ENCODE measurements around the gene SCUBE1.

The SCUBE1 gene

GRCh38 chr22:43238526-43239006, 104.6 kb downstream of the SCUBE1 start:
- no peak for DNase-seq (ENCODE audit: low spot score)
- Mint-ChIP-seq H3K27ac (no peak overlapping the region), H3K4me1 (ENCODE audit: low read depth) (no peaks in the 10 kb centered on the region), H3K27me3 (ENCODE audit: low read depth) (peaks cover 5% of the 10 kb centered on the region), H3K4me3 (no peak overlapping the region), H3K36me3 (ENCODE audit: low read depth) (no peaks in the 10 kb centered on the region), H3K9me3 (no peaks in the 10 kb centered on the region)

GRCh38 chr22:43237280-43237679, 105.9 kb downstream of the SCUBE1 start:
- peaks cover 5% of the 10 kb centered on the region for H3K27me3 Mint-ChIP-seq (ENCODE audit: low read depth)
- H3K36me3 Mint-ChIP-seq (ENCODE audit: low read depth): no peaks in the 10 kb centered on the region
- no peak overlapping the region for H3K27ac Mint-ChIP-seq
- DNase-seq (ENCODE audit: low spot score): no peak
- H3K4me1 Mint-ChIP-seq (ENCODE audit: low read depth): no peaks in the 10 kb centered on the region
- H3K9me3 Mint-ChIP-seq: no peaks in the 10 kb centered on the region
- H3K4me3 Mint-ChIP-seq: no peak overlapping the region

DNA sequence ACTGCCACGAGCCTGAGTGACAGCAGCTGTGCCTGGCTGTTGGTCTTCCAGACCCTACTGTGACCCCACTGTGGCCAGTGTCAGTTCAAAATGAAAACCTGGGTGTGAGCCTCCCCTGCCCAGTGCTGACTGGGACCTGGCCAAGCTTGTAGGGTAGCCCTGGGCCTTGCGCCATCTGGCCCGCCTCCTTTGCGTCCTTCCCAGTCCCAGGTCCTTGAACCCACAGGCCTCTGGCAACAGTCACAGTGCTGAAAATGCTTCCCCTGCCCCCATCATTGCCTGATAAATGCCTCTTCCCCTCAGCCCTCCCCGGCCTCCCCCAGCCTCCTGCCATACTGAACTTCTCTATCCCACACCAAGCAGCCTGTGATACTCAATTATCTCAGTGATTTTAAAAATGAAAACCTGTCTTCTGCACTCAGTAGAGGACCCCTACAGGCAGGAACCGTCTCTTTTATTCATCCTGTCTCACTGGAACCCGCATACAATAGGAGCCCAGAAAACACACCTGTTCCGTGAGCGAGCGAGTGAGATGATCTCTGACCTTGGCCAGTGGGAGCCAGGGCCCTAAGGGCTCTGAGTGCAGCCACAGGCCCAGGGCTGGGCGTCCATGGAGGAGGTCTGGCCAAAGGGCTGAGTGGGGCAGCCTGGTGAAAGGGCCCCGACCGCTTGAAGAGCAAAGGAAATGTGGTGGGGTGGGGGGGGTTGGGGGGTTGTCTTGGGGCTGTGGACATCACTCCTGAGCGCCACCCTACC, 106.6 kb downstream of the SCUBE1 start:
- Mint-ChIP-seq H3K4me3 (no peak overlapping the region), H3K27me3 (ENCODE audit: low read depth) (peaks cover 5% of the 10 kb centered on the region), H3K36me3 (ENCODE audit: low read depth) (no peaks in the 10 kb centered on the region), H3K9me3 (no peaks in the 10 kb centered on the region), H3K4me1 (ENCODE audit: low read depth) (no peaks in the 10 kb centered on the region), H3K27ac (no peak overlapping the region)
- DNase-seq (ENCODE audit: low spot score): no peak

DNA sequence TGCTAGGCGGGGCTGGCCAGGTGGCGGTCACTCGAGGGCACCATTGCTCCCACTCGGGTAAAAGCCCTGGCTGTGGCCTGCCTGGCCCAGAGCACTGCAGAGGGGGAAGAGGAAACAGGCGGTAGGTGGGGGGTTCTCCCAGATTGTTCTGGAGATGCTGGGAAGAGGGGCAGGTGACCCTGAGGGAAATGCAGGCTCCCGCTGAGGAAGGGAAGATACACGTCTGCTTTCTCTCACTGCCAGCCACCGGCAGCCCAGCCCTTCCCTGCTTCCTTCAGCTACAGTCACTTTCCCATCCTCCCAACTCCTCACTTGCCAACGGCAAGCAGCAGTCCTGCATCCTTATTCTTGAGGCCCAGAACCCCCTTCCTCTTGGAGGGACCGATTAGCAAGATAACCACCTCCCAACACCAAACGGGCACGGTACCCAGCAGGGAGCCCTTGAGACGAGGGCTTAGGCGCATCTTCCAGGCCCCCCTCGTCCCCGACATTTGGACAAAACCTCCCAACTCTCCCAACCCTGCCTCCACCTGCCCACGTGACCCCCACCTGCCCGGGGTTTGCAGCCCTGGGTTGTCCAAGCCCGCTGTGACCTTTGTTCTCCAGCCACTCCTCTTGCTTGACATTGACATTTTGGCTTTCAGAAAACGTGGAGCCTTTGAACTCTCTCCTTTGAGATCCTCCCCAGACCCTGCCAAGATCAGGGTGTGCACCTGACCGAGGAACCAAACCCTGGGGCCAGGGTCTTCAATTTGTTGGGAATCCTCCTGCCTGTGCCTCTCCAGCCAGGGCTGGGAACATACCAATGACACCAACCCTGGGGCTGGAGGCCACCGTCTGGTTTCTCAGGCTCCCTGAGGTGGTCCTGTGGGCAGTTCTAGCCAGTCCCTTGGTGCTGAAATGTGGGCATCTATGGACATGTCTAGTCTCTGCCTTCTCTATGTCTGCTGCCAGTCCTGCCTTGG, 107.4 kb downstream of the SCUBE1 start:
- no peak overlapping the region for H3K4me3 Mint-ChIP-seq
- no peak overlapping the region for H3K27ac Mint-ChIP-seq

GRCh38 chr22:43234264-43234988, 108.7 kb downstream of the SCUBE1 start:
- H3K27ac Mint-ChIP-seq: no peak overlapping the region
- DNase-seq (ENCODE audit: low spot score): no peak
- H3K4me1 Mint-ChIP-seq (ENCODE audit: low read depth): peaks cover 4% of the 10 kb centered on the region
- peaks cover 3% of the 10 kb centered on the region for H3K27me3 Mint-ChIP-seq (ENCODE audit: low read depth)
- H3K4me3 Mint-ChIP-seq: no peak overlapping the region
- H3K36me3 Mint-ChIP-seq (ENCODE audit: low read depth): no peaks in the 10 kb centered on the region
- H3K9me3 Mint-ChIP-seq: no peaks in the 10 kb centered on the region

More for the DNA sequence above, 107.4 kb downstream of the SCUBE1 start:
- Mint-ChIP-seq H3K27me3 (ENCODE audit: low read depth) (peaks cover 5% of the 10 kb centered on the region), H3K36me3 (ENCODE audit: low read depth) (no peaks in the 10 kb centered on the region), H3K9me3 (no peaks in the 10 kb centered on the region), H3K4me1 (ENCODE audit: low read depth) (peaks cover 4% of the 10 kb centered on the region)
- no peak for DNase-seq (ENCODE audit: low spot score)

DNA sequence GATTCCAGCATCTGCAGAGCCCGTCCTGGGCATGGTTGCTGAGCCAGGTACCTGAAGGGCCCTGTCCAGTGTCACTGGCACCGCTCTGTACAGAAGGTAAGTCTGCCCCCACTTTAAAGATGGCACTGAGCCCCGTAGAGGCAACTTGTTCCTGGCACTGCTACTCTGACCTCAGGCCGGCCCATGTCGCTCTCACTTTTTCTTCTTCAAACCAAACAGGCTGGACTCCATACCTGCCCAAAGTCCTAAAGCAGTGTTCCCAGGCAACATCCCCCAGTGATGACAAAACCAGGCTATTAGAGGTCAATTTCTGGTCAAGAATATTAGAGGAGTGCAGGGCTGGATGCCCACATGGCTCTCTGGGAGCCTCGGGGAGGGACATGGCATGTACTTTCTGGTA, 109.6 kb downstream of the SCUBE1 start:
- Mint-ChIP-seq H3K36me3 (ENCODE audit: low read depth) (no peaks in the 10 kb centered on the region), H3K4me1 (ENCODE audit: low read depth) (peaks cover 4% of the 10 kb centered on the region), H3K9me3 (no peaks in the 10 kb centered on the region), H3K27ac (no peak overlapping the region), H3K4me3 (no peak overlapping the region), H3K27me3 (ENCODE audit: low read depth) (no peaks in the 10 kb centered on the region)
- DNase-seq (ENCODE audit: low spot score): no peak

DNA sequence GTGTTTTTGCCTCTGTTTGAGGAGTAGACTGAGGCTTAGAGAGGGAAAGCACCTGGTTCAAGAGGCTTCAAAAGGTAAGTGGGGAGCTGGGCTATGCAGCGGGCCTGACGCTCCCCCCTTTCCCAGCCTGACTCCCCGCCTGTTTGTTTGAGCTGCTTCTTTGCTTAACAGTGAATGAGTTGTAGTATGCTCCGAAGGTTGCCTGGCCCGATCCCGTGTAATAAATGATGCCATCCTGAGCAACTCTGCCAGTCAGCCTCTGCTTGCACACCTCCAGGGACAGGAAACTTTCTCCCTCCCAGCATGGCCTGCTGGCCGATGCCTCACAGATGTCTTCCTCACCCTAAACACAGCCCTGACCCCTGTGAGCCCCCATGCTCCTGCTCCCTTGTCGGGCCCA, 110.7 kb downstream of the SCUBE1 start:
- DNase-seq (ENCODE audit: low spot score): no peak
- Mint-ChIP-seq H3K4me1 (ENCODE audit: low read depth) (peaks cover 4% of the 10 kb centered on the region), H3K4me3 (no peak overlapping the region), H3K36me3 (ENCODE audit: low read depth) (no peaks in the 10 kb centered on the region), H3K9me3 (no peaks in the 10 kb centered on the region), H3K27ac (no peak overlapping the region), H3K27me3 (ENCODE audit: low read depth) (no peaks in the 10 kb centered on the region)

DNA sequence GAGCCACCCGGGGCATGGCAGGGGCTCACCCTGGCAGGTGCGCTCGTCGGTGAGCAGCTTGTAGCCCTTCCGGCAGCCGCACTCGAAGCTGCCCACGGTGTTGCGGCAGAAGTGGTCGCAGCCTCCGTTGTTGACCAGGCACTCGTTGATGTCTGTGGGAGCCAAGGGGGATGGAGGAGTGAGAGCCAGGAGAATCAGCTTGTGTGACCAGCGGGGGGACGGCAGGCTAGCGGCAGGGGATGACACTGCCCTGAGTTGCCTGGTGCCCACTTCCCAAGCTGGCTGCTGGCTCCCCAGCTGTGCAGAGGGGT, 111.5 kb downstream of the SCUBE1 start:
- no peaks in the 10 kb centered on the region for H3K9me3 Mint-ChIP-seq
- no peak overlapping the region for H3K4me3 Mint-ChIP-seq
- DNase-seq (ENCODE audit: low spot score): no peak
- H3K27ac Mint-ChIP-seq: no peak overlapping the region
- no peaks in the 10 kb centered on the region for H3K27me3 Mint-ChIP-seq (ENCODE audit: low read depth)
- no peaks in the 10 kb centered on the region for H3K36me3 Mint-ChIP-seq (ENCODE audit: low read depth)
- peaks cover 4% of the 10 kb centered on the region for H3K4me1 Mint-ChIP-seq (ENCODE audit: low read depth)

DNA sequence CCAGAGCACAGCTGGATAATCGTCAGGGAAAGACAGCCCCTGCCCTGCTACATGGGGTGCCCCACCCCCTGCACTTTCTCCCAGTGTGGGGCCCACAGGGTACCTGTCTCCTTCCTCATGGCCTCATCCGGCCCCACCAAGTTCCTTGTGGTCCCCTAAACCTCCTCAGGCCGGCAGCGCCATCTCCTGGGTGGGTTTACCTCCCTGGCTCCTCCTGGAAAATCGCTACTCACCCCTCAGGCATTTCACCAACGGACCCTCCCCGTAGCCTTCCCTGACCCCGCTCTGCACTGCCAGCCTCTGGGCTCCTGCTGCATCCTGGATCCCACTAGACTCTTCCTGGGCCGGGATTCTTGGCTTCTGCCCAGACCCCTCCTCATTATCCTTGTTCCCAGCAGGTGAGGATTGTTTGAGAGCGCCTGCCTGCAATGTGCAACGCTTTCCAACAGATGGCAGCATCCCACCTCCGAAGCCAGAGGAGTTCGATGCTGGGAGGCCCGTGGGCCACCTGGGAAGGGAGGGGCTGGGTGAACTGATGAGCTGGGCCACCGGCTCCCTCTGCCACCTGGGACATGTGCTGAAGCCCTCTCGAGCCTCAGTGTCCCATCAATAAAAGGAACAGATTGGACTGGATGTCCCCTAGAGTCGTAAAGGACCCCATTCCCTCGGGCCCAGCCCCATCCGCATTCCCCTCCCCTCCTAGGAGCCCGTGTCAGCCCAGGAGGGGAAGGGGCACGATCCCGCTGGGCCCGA, 112.0 kb downstream of the SCUBE1 start:
- Mint-ChIP-seq H3K4me3 (no peak overlapping the region), H3K27ac (no peak overlapping the region)
- peak; percentile 46 for DNase-seq (ENCODE audit: low spot score)

DNA sequence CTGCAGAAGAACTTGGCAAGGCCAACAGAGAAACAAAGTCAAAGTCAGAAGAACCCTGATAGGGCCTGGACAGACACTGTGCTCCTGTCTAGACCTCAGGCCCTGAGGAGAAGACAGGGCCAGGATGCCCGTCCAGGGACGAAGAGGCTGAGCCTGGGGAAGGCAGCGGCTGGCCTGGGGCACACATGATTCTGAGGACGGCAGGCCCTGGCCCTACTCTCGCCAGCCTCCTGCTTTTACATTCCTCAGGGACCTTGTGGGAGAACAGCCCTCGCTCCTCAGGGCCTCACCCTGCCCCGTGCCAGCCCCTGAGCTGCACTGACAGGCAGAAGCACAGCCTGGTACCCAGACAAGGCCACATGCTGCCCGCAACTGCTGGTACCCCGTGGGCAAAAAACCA, 112.6 kb downstream of the SCUBE1 start:
- DNase-seq (ENCODE audit: low spot score): no peak
- H3K27ac Mint-ChIP-seq: no peak overlapping the region
- H3K27me3 Mint-ChIP-seq (ENCODE audit: low read depth): no peaks in the 10 kb centered on the region
- H3K4me3 Mint-ChIP-seq: no peak overlapping the region
- H3K36me3 Mint-ChIP-seq (ENCODE audit: low read depth): no peaks in the 10 kb centered on the region
- no peaks in the 10 kb centered on the region for H3K9me3 Mint-ChIP-seq
- peaks cover 4% of the 10 kb centered on the region for H3K4me1 Mint-ChIP-seq (ENCODE audit: low read depth)

More for the DNA sequence above, 112.0 kb downstream of the SCUBE1 start:
- H3K36me3 Mint-ChIP-seq (ENCODE audit: low read depth): no peaks in the 10 kb centered on the region
- no peaks in the 10 kb centered on the region for H3K9me3 Mint-ChIP-seq
- no peaks in the 10 kb centered on the region for H3K27me3 Mint-ChIP-seq (ENCODE audit: low read depth)
- peaks cover 4% of the 10 kb centered on the region for H3K4me1 Mint-ChIP-seq (ENCODE audit: low read depth)

DNA sequence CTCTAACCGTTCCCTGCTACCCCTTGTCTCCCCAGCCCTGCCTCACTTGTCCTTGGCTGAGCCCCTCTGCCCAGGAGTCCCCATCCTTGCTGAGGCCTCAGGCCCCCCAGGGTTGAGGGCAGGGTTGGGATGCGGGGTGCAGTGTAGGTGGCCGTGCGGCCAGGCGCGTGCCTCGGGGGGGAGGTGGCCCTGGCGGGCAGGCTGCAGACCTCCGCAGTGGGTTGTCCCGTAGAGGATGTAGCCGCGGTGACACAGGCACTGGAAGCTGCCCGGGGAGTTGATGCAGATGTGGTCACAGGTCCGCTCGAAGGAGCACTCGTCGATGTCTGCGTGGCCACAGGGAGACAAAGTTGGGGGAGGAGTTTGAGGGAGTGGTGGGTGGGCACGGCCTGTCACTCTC, 114.3 kb downstream of the SCUBE1 start:
- no peak overlapping the region for H3K27ac Mint-ChIP-seq

GRCh38 chr22:43228330-43228729, 114.8 kb downstream of the SCUBE1 start:
- Mint-ChIP-seq H3K4me3 (no peak overlapping the region), H3K27ac (no peak overlapping the region), H3K9me3 (no peaks in the 10 kb centered on the region), H3K27me3 (ENCODE audit: low read depth) (no peaks in the 10 kb centered on the region), H3K36me3 (ENCODE audit: low read depth) (no peaks in the 10 kb centered on the region), H3K4me1 (ENCODE audit: low read depth) (peaks cover 4% of the 10 kb centered on the region)
- no peak for DNase-seq (ENCODE audit: low spot score)

More for the DNA sequence above, 114.3 kb downstream of the SCUBE1 start:
- DNase-seq (ENCODE audit: low spot score): no peak
- Mint-ChIP-seq H3K36me3 (ENCODE audit: low read depth) (no peaks in the 10 kb centered on the region), H3K4me3 (no peak overlapping the region), H3K4me1 (ENCODE audit: low read depth) (peaks cover 4% of the 10 kb centered on the region), H3K27me3 (ENCODE audit: low read depth) (no peaks in the 10 kb centered on the region), H3K9me3 (no peaks in the 10 kb centered on the region)

- no peak overlapping the region for H3K27ac Mint-ChIP-seq
- peaks cover 4% of the 10 kb centered on the region for H3K4me1 Mint-ChIP-seq (ENCODE audit: low read depth)
- no peak overlapping the region for H3K4me3 Mint-ChIP-seq
- DNase-seq (ENCODE audit: low spot score): no peak
- no peaks in the 10 kb centered on the region for H3K9me3 Mint-ChIP-seq
- H3K36me3 Mint-ChIP-seq (ENCODE audit: low read depth): no peaks in the 10 kb centered on the region
- H3K27me3 Mint-ChIP-seq (ENCODE audit: low read depth): no peaks in the 10 kb centered on the region
These were observed 115.9 kb downstream of the SCUBE1 start for GRCh38 chr22:43227239-43227630.

All from T-helper 2 cell treated with Interferon-gamma antibody and Interleukin-4, amounts not matched to agents 5 μg/mL and 100 μg/mL, for 36 hours (primary cell).